SK-N-SH (cell line): ENCODE measurements around the gene PARP12. TPM values are rescaled to one million over a fixed set of nuclear protein-coding genes. Genes with fewer than 3 reads are reported as not detected.

ENCODE experiments used
- CTCF ChIA-PET: fragments of 300-600, 350-600 bp; formaldehyde crosslinking; extraction: SDS; loops from one replicate; lab custom pipeline; 2021; lab: Yijun Ruan, JAX
- POLR2A ChIA-PET: fragments of 350-600 bp; sonication (Branson Sonifier 250); formaldehyde crosslinking; extraction: SDS; loops from one replicate; lab custom pipeline; 2020; ENCODE audit warnings: antibody characterized with exemption, inconsistent platforms; lab: Yijun Ruan, JAX
- DNase-seq: peaks from one replicate; pipeline ENCODE4 v3.0.0; 2012
- H2AFZ ChIP-seq: fragments of 200-600 bp; sonication (generic); 2 replicates; pipeline ENCODE4 v1.8.1; 2016; ENCODE audit warnings: antibody characterized with exemption, mild to moderate bottlenecking, low read depth
- H3F3A ChIP-seq: fragments of 200-600 bp; sonication (generic); replicated peaks from 2 replicates; pipeline ENCODE3; 2016; ENCODE audit warnings: antibody characterized with exemption, mild to moderate bottlenecking; ENCODE audit not compliant: insufficient read depth
- H3K27ac ChIP-seq, 2 experiments: fragments of 200-500 bp in 1 of 2; fragments of 200-600 bp in 1 of 2; sonication (Bioruptor generic) in 1 of 2; sonication (generic), shearing (Covaris generic) in 1 of 2; 2 replicates each; pipeline versions ENCODE4 v1.5.1 to v1.6.1; 2014 to 2016; ENCODE audit warnings: low read depth in 2 of 2, inconsistent platforms in 1 of 2, low read length in 1 of 2, mild to moderate bottlenecking in 1 of 2, mixed read lengths in 1 of 2
- H3K27me3 ChIP-seq: fragments of 200-600 bp; sonication (generic), shearing (Covaris generic); 2 replicates; pipeline ENCODE4 v1.6.1; 2016; ENCODE audit warnings: mixed run types; ENCODE audit not compliant: insufficient read depth
- H3K36me3 ChIP-seq, 2 experiments: fragments of 200-500 bp in 1 of 2; fragments of 200-600 bp in 1 of 2; sonication (Bioruptor generic) in 1 of 2; sonication (generic) in 1 of 2; replicated peaks in 1 of 2; 2 replicates each; pipeline versions ENCODE3 to v1.5.1; 2014 to 2016; ENCODE audit warnings: low read length in 1 of 2, mild to moderate bottlenecking in 1 of 2; ENCODE audit not compliant: insufficient read depth in 2 of 2, control insufficient read depth in 1 of 2
- H3K4me1 ChIP-seq, 2 experiments: fragments of 200-500 bp in 1 of 2; fragments of 200-600 bp in 1 of 2; sonication (Bioruptor generic) in 1 of 2; sonication (generic), shearing (Covaris generic) in 1 of 2; 2 replicates each; pipeline versions ENCODE4 v1.5.1 to v1.6.1; 2014 to 2016; ENCODE audit warnings: low read depth in 1 of 2, low read length in 1 of 2, mixed run types in 1 of 2; ENCODE audit not compliant: insufficient read depth in 2 of 2, control insufficient read depth in 1 of 2
- H3K4me2 ChIP-seq: fragments of 200-600 bp; sonication (generic), shearing (Covaris generic); 2 replicates; pipeline ENCODE4 v1.6.1; 2017; ENCODE audit warnings: mixed run types
- H3K4me3 ChIP-seq, 2 experiments: fragments of 200-500 bp in 1 of 2; fragments of 200-600 bp in 1 of 2; sonication (Bioruptor generic) in 1 of 2; sonication (generic), shearing (Covaris generic) in 1 of 2; 2 replicates each; pipeline versions ENCODE4 v1.5.1 to v1.8.1; 2014 to 2016; ENCODE audit warnings: low read depth in 2 of 2, inconsistent platforms in 1 of 2, low read length in 1 of 2, mild to moderate bottlenecking in 1 of 2, mixed read lengths in 1 of 2, moderate library complexity in 1 of 2
- H3K79me2 ChIP-seq: fragments of 200-600 bp; sonication (generic); 2 replicates; pipeline ENCODE4 v1.8.1; 2017; ENCODE audit warnings: mild to moderate bottlenecking; ENCODE audit not compliant: insufficient read depth
- H3K9ac ChIP-seq: fragments of 200-600 bp; sonication (generic); 2 replicates; pipeline ENCODE4 v1.6.1; 2017; ENCODE audit warnings: mixed run types
- H3K9me2 ChIP-seq: fragments of 200-600 bp; sonication (generic); 2 replicates; pipeline ENCODE4 v1.6.1; 2017; ENCODE audit warnings: mixed run types
- H3K9me3 ChIP-seq: fragments of 200-600 bp; sonication (generic); 2 replicates; pipeline ENCODE4 v1.6.1; 2017; ENCODE audit warnings: mixed run types, mild to moderate bottlenecking, moderate library complexity
- H4K20me1 ChIP-seq: fragments of 200-600 bp; sonication (generic); 2 replicates; pipeline ENCODE4 v1.6.1; 2017; ENCODE audit warnings: mild to moderate bottlenecking, mixed run types; ENCODE audit not compliant: insufficient read depth
- EP300 ChIP-seq, 2 experiments: IDR thresholded peaks; 2 replicates each; pipeline versions ENCODE4 v1.4.0 to v1.6.1; 2012; ENCODE audit warnings: borderline replicate concordance in 1 of 2, low read depth in 1 of 2, low read length in 1 of 2
- GABPA ChIP-seq: IDR thresholded peaks from 2 replicates; pipeline ENCODE4 v1.4.0; 2012; ENCODE audit warnings: low read depth, mild to moderate bottlenecking
- GATA2 ChIP-seq: sonication (generic); formaldehyde crosslinking; IDR thresholded peaks from 2 replicates; pipeline ENCODE4 v1.5.0; 2020; ENCODE audit warnings: mild to moderate bottlenecking, missing genetic modification reagents
- MAX ChIP-seq: IDR thresholded peaks from 2 replicates; pipeline ENCODE4 v1.4.0; 2012; ENCODE audit warnings: low read depth
- MXI1 ChIP-seq: IDR thresholded peaks from 2 replicates; pipeline ENCODE4 v1.6.1; 2012; ENCODE audit warnings: mild to moderate bottlenecking, low read depth, low read length, improper control_type of control experiment
- NFIC ChIP-seq: IDR thresholded peaks from 2 replicates; pipeline ENCODE4 v1.4.0; 2012; ENCODE audit warnings: borderline replicate concordance
- RCOR1 ChIP-seq: fragments of 150-350 bp; IDR thresholded peaks from 2 replicates; pipeline ENCODE4 v1.6.1; 2017; ENCODE audit warnings: antibody characterized with exemption, low read length
- SMC3 ChIP-seq: IDR thresholded peaks from 2 replicates; pipeline ENCODE4 v1.6.1; 2012; ENCODE audit warnings: low read depth, low read length, improper control_type of control experiment
- WGBS: methylation state at CpG from one replicate; pipeline ENCODE4 v1.1.6; 2017; ENCODE audit warnings: low lambda C conversion rate; 5-methylcytosine and 5-hydroxymethylcytosine counted together
- polyA plus RNA-seq, 3 experiments: library from polyadenylated mRNA; depleted of rRNA; stranded (reverse); fragments of >200 nt; gene quantifications; 2 replicates each; pipeline ENCODE4 v1.2.3, GENCODE V29; 2012
- TF ChIP-seq, protein P1 (sequence below): fragments of 150-350 bp; IDR thresholded peaks from 2 replicates; pipeline ENCODE4 v1.6.1; 2016; ENCODE audit warnings: mild to moderate bottlenecking, low read depth, low read length

The PARP12 gene
- polyA plus RNA-seq, 1 of the 3 experiments (the other 2 are of a cell fraction) = 17.7 TPM

DNA sequence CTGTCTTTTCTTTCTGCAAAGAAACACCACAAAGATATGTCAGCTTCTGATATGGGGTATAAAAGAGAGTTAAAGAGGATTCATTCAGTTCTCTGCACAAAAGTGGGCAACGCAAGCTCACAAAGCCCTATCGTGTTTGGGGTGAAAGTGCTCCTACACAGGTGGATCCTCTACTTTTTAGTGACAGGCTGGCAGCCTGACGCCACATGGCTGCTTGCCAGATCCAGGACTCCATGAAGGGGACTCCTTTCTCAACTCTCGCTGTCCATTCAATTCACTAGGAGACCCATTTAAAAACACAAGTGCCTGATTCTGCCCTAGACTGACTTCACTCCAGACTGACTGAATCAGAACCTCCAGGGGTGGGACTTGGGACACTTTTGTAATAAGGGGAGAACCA is 8.0 kb downstream of the PARP12 start:
- 98% methylated on average over 4 of the region's 4 CpGs for WGBS
- H3K79me2 ChIP-seq = 0 out of 2 replicates have a peak, but pooled peaks cover 5% of the 10 kb centered on the region
- TF ChIP-seq EP300 (IDR thresholded peaks at IDR 0.05; ENCODE audit: borderline replicate concordance in 1 of 2, low read depth in 1 of 2, low read length in 1 of 2) (no peak), MAX (no peak)
- TF ChIP-seq, protein P1, sequence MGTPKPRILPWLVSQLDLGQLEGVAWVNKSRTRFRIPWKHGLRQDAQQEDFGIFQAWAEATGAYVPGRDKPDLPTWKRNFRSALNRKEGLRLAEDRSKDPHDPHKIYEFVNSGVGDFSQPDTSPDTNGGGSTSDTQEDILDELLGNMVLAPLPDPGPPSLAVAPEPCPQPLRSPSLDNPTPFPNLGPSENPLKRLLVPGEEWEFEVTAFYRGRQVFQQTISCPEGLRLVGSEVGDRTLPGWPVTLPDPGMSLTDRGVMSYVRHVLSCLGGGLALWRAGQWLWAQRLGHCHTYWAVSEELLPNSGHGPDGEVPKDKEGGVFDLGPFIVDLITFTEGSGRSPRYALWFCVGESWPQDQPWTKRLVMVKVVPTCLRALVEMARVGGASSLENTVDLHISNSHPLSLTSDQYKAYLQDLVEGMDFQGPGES = no peak
- no peaks in the 10 kb centered on the region for H3K36me3 ChIP-seq
- no peak overlapping the region for H3K4me3 ChIP-seq
- ChIA-PET CTCF (interaction anchor here (1.4 kb wide), 1 partner anchor 48 kb away, joined by 3 read pairs; no protein-coding TSS in a partner anchor), POLR2A (no interaction called here)
- H3K27me3 ChIP-seq = no peaks in the 10 kb centered on the region
- no peak overlapping the region for H3K4me2 ChIP-seq
- H3K27ac ChIP-seq = no peak overlapping the region
- H3K9ac ChIP-seq = no peak overlapping the region
- H3K9me2 ChIP-seq = no peaks in the 10 kb centered on the region
- no peaks in the 10 kb centered on the region for H4K20me1 ChIP-seq
- H3F3A ChIP-seq = peaks cover 12% of the 10 kb centered on the region
- no peak overlapping the region for H2AFZ ChIP-seq
- no peak for DNase-seq
- no peaks in the 10 kb centered on the region for H3K9me3 ChIP-seq
- peaks cover 11 to 12% of the 10 kb centered on the region in 2 experiments for H3K4me1 ChIP-seq

DNA sequence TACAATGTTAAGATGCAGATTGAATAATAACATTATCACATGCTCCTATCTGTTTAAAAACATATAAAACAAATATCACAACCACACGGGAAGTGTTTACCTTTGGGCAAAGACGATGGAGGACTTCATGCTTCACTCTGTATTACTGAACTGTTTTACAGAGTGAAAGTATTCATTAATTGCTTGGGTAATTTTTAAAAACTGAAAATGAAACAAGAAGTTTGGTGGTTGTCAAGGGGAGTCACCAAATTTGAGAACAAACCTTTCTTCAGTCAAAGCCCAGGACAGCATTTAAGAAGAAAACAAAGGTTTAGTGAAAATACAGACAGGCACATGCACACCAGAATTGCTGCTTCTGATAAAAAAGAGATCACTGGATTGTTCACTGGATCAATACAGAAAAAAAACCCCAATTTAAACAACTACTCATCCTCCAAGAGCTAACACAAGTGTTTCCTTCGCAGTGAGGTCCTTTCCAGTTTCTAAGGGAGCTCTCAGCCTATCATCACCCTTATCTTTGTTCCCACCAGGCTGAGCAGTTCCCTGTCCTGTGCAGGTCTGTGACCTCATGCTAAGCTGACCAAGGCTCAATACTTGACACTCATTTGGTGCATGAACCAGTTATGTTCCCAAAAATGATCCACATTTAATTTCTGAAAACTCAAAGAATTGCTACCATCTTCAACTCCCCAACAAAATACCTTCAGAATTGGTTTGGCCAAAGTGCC is 8.8 kb downstream of the PARP12 start:
- no peak for DNase-seq
- Histone ChIP-seq H3K9me2 (no peaks in the 10 kb centered on the region), H3K9ac (no peak overlapping the region), H3K27ac (no peak overlapping the region), H2AFZ (no peak overlapping the region), H3K79me2 (0 out of 2 replicates have a peak, but pooled peaks cover 5% of the 10 kb centered on the region), H3K36me3 (no peaks in the 10 kb centered on the region), H3K27me3 (no peaks in the 10 kb centered on the region), H4K20me1 (no peaks in the 10 kb centered on the region), H3F3A (peaks cover 5% of the 10 kb centered on the region), H3K4me1 (peaks cover 3 to 4% of the 10 kb centered on the region in 2 experiments; a peak in 2 of 4 replicates), H3K9me3 (no peaks in the 10 kb centered on the region), H3K4me2 (no peak overlapping the region), H3K4me3 (no peak overlapping the region)
- no peak for TF ChIP-seq GABPA
- ChIA-PET POLR2A (no interaction called here), CTCF (interaction anchor here (1.0 to 1.4 kb wide), 2 partner anchors 14 to 47 kb away, joined by 3 read pairs; no protein-coding TSS in a partner anchor)
- 92% methylated on average over 3 of the region's 3 CpGs for WGBS

GRCh38 chr7:140051820-140052219 is 10.9 kb downstream of the PARP12 start:
- Histone ChIP-seq H3K4me2 (no peak overlapping the region), H3F3A (no peaks in the 10 kb centered on the region), H3K9me3 (no peaks in the 10 kb centered on the region), H3K4me3 (no peak overlapping the region), H3K9me2 (no peaks in the 10 kb centered on the region), H4K20me1 (no peaks in the 10 kb centered on the region), H3K27ac (no peak overlapping the region), H3K27me3 (no peaks in the 10 kb centered on the region), H3K36me3 (no peaks in the 10 kb centered on the region), H2AFZ (no peak overlapping the region), H3K4me1 (no peaks in the 10 kb centered on the region; a peak in 1 of 4 replicates), H3K79me2 (no peaks in the 10 kb centered on the region), H3K9ac (no peak overlapping the region)
- no peak for DNase-seq
- TF ChIP-seq MXI1 (no peak), RCOR1 (no peak), NFIC (no peak), GATA2 (CRISPR knock-in tag) (no peak), GABPA (no peak), SMC3 (no peak)
- ChIA-PET POLR2A (no interaction called here), CTCF (interaction anchor here (0.6 to 1.2 kb wide), 2 partner anchors 11 to 27 kb away, joined by 3 to 4 read pairs; no protein-coding TSS in a partner anchor)
